ENCODE measurements around the gene EYS. TPM values are rescaled to one million over a fixed set of nuclear protein-coding genes. Genes with fewer than 3 reads are reported as not detected.

Gene EYS
- polyA plus RNA-seq, 1 of the 3 experiments (the other 2 are of a cell fraction): 0.05 TPM

DNA sequence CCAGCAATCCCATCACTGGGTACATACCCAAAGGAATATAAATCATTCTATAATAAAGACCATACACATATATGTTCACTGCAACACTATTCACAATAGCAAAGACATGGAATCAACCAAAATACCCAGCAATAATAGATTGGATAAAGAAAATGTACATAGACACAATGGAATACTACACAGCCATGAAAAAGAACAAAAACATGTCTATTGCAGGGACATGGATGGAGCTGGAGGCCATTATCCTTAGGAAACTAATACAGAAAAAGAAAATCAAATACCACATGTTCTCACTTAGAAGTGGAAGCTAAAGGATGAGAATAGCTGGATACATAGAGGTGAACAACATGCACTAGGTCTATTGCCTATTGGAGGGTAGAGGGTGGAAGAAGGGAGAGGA lies 1396.8 kb downstream of the EYS start:
- Histone ChIP-seq H3F3A (replicated peaks; ENCODE audit: insufficient read depth) (no peaks in the 10 kb centered on the region), H3K79me2 (ENCODE audit: insufficient read depth) (no peaks in the 10 kb centered on the region), H3K27me3 (ENCODE audit: insufficient read depth) (no peaks in the 10 kb centered on the region), H3K9ac (no peak overlapping the region), H3K4me1 (ENCODE audit: control insufficient read depth in 1 of 2, insufficient read depth in 2 of 2, low read depth in 1 of 2, low read length in 1 of 2) (no peaks in the 10 kb centered on the region), H3K4me2 (no peak overlapping the region), H4K20me1 (ENCODE audit: insufficient read depth) (no peaks in the 10 kb centered on the region), H3K4me3 (ENCODE audit: low read depth in 2 of 2, low read length in 1 of 2) (no peak overlapping the region), H3K9me2 (no peaks in the 10 kb centered on the region), H3K9me3 (no peaks in the 10 kb centered on the region), H3K27ac (ENCODE audit: low read depth in 2 of 2, low read length in 1 of 2) (no peak overlapping the region), H2AFZ (ENCODE audit: low read depth) (no peak overlapping the region), H3K36me3 (replicated peaks in 1 of 2; ENCODE audit: control insufficient read depth in 1 of 2, insufficient read depth in 2 of 2, low read length in 1 of 2) (no peaks in the 10 kb centered on the region)
- ChIA-PET CTCF (interaction anchor here (1.3 to 2.9 kb wide), 2 partner anchors 128 to 298 kb away, joined by 3 to 6 read pairs; no protein-coding TSS in a partner anchor), POLR2A (no interaction called here)
- TF ChIP-seq EP300 (IDR thresholded peaks at IDR 0.05; ENCODE audit: borderline replicate concordance in 1 of 2, low read depth in 1 of 2, low read length in 1 of 2): no peak
- TF ChIP-seq, protein P1, sequence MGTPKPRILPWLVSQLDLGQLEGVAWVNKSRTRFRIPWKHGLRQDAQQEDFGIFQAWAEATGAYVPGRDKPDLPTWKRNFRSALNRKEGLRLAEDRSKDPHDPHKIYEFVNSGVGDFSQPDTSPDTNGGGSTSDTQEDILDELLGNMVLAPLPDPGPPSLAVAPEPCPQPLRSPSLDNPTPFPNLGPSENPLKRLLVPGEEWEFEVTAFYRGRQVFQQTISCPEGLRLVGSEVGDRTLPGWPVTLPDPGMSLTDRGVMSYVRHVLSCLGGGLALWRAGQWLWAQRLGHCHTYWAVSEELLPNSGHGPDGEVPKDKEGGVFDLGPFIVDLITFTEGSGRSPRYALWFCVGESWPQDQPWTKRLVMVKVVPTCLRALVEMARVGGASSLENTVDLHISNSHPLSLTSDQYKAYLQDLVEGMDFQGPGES (IDR thresholded peaks at IDR 0.05; ENCODE audit: low read depth, low read length): no peak
- DNase-seq: no peak

DNA sequence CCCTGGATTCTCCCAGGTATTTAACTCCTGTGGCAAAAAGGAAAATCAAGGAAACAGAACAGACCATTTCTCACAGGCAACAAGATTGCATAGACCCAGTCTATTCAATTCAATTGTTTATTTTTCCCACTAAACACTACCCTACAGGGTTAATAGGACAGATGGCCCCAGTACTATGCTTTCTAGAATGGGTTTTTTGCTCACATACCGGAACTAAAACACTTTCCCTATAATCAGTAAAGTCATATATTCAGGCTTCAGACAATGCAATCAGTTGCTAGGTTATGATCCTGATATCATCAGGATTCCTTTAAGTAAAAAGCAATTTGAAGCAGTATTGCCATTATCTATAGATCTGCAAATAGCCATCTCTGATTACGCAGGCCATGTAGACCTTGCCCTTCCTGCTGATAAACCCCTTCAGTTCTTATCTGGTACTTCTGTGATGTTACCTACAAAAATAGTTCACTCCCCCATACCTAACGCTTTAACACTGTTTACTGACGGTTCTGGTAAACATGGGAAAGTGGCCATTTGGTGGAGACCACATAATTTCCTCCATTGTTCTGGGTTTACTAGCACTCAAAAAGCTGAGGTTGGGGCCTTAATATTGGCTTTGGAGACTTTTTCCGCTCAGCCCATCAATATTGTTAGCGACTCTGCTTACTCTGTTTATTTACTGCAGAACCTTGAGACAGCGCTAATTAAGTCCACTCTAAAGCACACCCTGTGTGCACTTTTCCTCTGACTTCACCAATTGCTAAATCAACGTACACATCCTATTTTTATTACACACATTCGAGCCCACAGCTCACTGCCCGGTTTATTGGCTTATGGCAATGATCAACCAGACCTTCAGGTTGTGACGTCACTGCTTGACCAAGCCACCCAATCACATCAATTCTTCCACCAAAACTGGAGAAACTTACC lies 1405.5 kb downstream of the EYS start:
- Histone ChIP-seq H3K4me1 (ENCODE audit: control insufficient read depth in 1 of 2, insufficient read depth in 2 of 2, low read depth in 1 of 2, low read length in 1 of 2) (no peaks in the 10 kb centered on the region), H3K79me2 (ENCODE audit: insufficient read depth) (no peaks in the 10 kb centered on the region), H3K4me2 (no peak overlapping the region), H3K4me3 (ENCODE audit: low read depth in 2 of 2, low read length in 1 of 2) (no peak overlapping the region), H3K27me3 (ENCODE audit: insufficient read depth) (no peaks in the 10 kb centered on the region), H3K9ac (no peak overlapping the region), H3K27ac (ENCODE audit: low read depth in 2 of 2, low read length in 1 of 2) (no peak overlapping the region), H3K36me3 (replicated peaks in 1 of 2; ENCODE audit: control insufficient read depth in 1 of 2, insufficient read depth in 2 of 2, low read length in 1 of 2) (no peaks in the 10 kb centered on the region), H4K20me1 (ENCODE audit: insufficient read depth) (no peaks in the 10 kb centered on the region), H3F3A (replicated peaks; ENCODE audit: insufficient read depth) (no peaks in the 10 kb centered on the region), H3K9me3 (no peaks in the 10 kb centered on the region), H2AFZ (ENCODE audit: low read depth) (no peak overlapping the region), H3K9me2 (no peaks in the 10 kb centered on the region)
- POLR2A ChIA-PET: no interaction called here
- CTCF ChIA-PET: interaction anchor here (0.9 to 1.2 kb wide), 2 partner anchors 11 to 21 kb away, joined by 3 read pairs; no protein-coding TSS in a partner anchor
- no peak for DNase-seq
- TF ChIP-seq NRF1 (IDR thresholded peaks at IDR 0.05; ENCODE audit: low read depth, low read length): no peak
- no peak for TF ChIP-seq FOXM1 (IDR thresholded peaks at IDR 0.05; ENCODE audit: low read depth)
- TF ChIP-seq, protein P2, sequence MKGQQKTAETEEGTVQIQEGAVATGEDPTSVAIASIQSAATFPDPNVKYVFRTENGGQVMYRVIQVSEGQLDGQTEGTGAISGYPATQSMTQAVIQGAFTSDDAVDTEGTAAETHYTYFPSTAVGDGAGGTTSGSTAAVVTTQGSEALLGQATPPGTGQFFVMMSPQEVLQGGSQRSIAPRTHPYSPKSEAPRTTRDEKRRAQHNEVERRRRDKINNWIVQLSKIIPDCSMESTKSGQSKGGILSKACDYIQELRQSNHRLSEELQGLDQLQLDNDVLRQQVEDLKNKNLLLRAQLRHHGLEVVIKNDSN (IDR thresholded peaks at IDR 0.05; ENCODE audit: borderline replicate concordance, low read depth): no peak
- TF ChIP-seq, protein P3, sequence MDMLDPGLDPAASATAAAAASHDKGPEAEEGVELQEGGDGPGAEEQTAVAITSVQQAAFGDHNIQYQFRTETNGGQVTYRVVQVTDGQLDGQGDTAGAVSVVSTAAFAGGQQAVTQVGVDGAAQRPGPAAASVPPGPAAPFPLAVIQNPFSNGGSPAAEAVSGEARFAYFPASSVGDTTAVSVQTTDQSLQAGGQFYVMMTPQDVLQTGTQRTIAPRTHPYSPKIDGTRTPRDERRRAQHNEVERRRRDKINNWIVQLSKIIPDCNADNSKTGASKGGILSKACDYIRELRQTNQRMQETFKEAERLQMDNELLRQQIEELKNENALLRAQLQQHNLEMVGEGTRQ (IDR thresholded peaks at IDR 0.05; ENCODE audit: borderline replicate concordance, low read depth, low read length): no peak
- TF ChIP-seq FOSL2 (IDR thresholded peaks at IDR 0.05; ENCODE audit: borderline replicate concordance, low read depth): no peak
- TF ChIP-seq, protein P4, sequence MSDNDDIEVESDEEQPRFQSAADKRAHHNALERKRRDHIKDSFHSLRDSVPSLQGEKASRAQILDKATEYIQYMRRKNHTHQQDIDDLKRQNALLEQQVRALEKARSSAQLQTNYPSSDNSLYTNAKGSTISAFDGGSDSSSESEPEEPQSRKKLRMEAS (IDR thresholded peaks at IDR 0.05; ENCODE audit: low read depth): no peak
- WGBS (ENCODE audit: low lambda C conversion rate): 67% methylated on average over 11 of the region's 11 CpGs

All from SK-N-SH (cell line).